SU-DHL-6 (cell line): ENCODE measurements around the gene NR1D1.
A peak's percentile ranks its signal among the peaks of the same experiment; 100 is the strongest.

ENCODE experiments used
- H2AFZ ChIP-seq: fragments of 200-600 bp; sonication (generic); 2 replicates; pipeline ENCODE4 v1.6.1; 2014; ENCODE audit warnings: low read depth, mild to moderate bottlenecking, moderate library complexity, mixed read lengths, antibody characterized with exemption, low read length; ENCODE audit not compliant: severe bottlenecking
- H3F3A ChIP-seq: fragments of 200-600 bp; shearing (Covaris generic); 2 replicates; pipeline ENCODE4 v1.6.0; 2016; ENCODE audit warnings: antibody characterized with exemption, mild to moderate bottlenecking; ENCODE audit not compliant: insufficient read depth
- H3K27ac ChIP-seq: fragments of 200-600 bp; sonication (generic); 2 replicates; pipeline ENCODE4 v1.5.1; 2016; ENCODE audit warnings: low read depth, mild to moderate bottlenecking, low read length, moderate library complexity, mixed read lengths
- H3K27me3 ChIP-seq: fragments of 200-600 bp; sonication (generic), shearing (Covaris generic); 2 replicates; pipeline ENCODE4 v1.6.0; 2014; ENCODE audit warnings: mild to moderate bottlenecking, low read length
- H3K36me3 ChIP-seq: fragments of 200-600 bp; sonication (generic); 2 replicates; pipeline ENCODE4 v1.6.1; 2014; ENCODE audit warnings: mild to moderate bottlenecking, low read length, mixed read lengths
- H3K4me2 ChIP-seq: fragments of 300-600, 200-600 bp; shearing (Covaris generic), sonication (generic); 2 replicates; pipeline ENCODE4 v1.6.0; 2014; ENCODE audit warnings: low read length, low read depth, mild to moderate bottlenecking; ENCODE audit not compliant: poor library complexity, severe bottlenecking
- H3K4me3 ChIP-seq: fragments of 200-600 bp; sonication (generic); 2 replicates; pipeline ENCODE4 v1.5.1; 2014; ENCODE audit warnings: antibody characterized with exemption, low read length, mild to moderate bottlenecking, mixed read lengths; ENCODE audit not compliant: insufficient read depth, poor library complexity, severe bottlenecking
- H3K79me2 ChIP-seq: fragments of 200-600 bp; sonication (generic); 2 replicates; pipeline ENCODE4 v1.6.1; 2014; ENCODE audit warnings: mild to moderate bottlenecking, low read length, moderate library complexity; ENCODE audit not compliant: insufficient read depth
- H3K9ac ChIP-seq: fragments of 200-600 bp; sonication (generic); 2 replicates; pipeline ENCODE4 v1.7.0; 2014; ENCODE audit warnings: mild to moderate bottlenecking, low read length
- H3K9me2 ChIP-seq: fragments of 200-600 bp; sonication (generic); replicated peaks from 2 replicates; pipeline ENCODE4 v1.6.1; 2014; ENCODE audit warnings: low read length; ENCODE audit not compliant: insufficient read depth
- H3K9me3 ChIP-seq: fragments of 200-600 bp; sonication (generic); 2 replicates; pipeline ENCODE4 v1.6.1; 2014; ENCODE audit warnings: low read length, mixed read lengths; ENCODE audit not compliant: insufficient read depth
- H4K20me1 ChIP-seq: fragments of 200-600 bp; sonication (generic); 2 replicates; pipeline ENCODE4 v1.6.1; 2014; ENCODE audit warnings: low read depth, mild to moderate bottlenecking, antibody characterized with exemption, low read length, moderate library complexity, mixed read lengths
- EZH2phosphoT487 ChIP-seq: fragments of 200-600 bp; sonication (generic), shearing (Covaris generic); conservative IDR thresholded peaks from 2 replicates; pipeline ENCODE4 v1.6.1; 2018; ENCODE audit warnings: mild to moderate bottlenecking, antibody characterized with exemption, low read length, moderate library complexity, mixed read lengths
- TF ChIP-seq, protein P1 (sequence below): fragments of 200-600 bp; sonication (generic); IDR thresholded peaks from one replicate; pipeline ENCODE4 v1.5.1; 2017; ENCODE audit warnings: antibody characterized with exemption, mild to moderate bottlenecking, low read length, moderate library complexity; ENCODE audit not compliant: insufficient read depth, poor library complexity, severe bottlenecking

The NR1D1 gene

DNA sequence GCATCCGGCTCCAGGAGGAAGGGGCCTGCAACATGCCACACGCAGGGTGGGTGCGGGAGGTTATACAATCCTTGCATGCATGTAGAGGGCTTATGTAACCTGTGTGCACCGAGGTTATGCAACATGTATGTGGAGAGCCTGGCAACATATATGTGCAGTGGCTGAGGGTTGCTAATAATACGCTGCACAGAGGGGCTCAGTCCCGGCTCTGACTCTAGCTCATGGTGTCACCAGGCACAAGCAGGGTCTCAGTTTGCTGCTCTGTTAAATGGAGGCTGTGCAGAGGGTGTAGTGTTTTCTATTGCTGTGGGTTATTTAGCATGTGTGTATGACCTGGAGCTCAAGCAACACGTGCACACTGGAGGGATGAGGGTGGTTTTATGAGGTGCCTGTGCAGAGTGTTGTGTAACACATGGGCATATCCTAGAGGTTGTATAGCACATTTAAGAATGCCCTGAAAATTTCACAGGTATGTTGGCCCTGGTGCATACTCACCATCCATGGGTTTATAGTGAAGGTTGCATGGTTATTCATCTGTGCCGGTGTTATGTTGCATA is 24.4 kb downstream of the NR1D1 start:
- H3K79me2 ChIP-seq = no peaks in the 10 kb centered on the region
- no peaks in the 10 kb centered on the region for H4K20me1 ChIP-seq
- H3K9ac ChIP-seq = no peak overlapping the region
- no peaks in the 10 kb centered on the region for H3K27me3 ChIP-seq
- TF ChIP-seq, protein P1, sequence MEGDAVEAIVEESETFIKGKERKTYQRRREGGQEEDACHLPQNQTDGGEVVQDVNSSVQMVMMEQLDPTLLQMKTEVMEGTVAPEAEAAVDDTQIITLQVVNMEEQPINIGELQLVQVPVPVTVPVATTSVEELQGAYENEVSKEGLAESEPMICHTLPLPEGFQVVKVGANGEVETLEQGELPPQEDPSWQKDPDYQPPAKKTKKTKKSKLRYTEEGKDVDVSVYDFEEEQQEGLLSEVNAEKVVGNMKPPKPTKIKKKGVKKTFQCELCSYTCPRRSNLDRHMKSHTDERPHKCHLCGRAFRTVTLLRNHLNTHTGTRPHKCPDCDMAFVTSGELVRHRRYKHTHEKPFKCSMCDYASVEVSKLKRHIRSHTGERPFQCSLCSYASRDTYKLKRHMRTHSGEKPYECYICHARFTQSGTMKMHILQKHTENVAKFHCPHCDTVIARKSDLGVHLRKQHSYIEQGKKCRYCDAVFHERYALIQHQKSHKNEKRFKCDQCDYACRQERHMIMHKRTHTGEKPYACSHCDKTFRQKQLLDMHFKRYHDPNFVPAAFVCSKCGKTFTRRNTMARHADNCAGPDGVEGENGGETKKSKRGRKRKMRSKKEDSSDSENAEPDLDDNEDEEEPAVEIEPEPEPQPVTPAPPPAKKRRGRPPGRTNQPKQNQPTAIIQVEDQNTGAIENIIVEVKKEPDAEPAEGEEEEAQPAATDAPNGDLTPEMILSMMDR = no peak
- no peak for TF ChIP-seq EZH2phosphoT487
- no peaks in the 10 kb centered on the region for H3K9me3 ChIP-seq
- H3K4me3 ChIP-seq = no peak overlapping the region
- H3F3A ChIP-seq = no peaks in the 10 kb centered on the region
- no peaks in the 10 kb centered on the region for H3K36me3 ChIP-seq
- H2AFZ ChIP-seq = no peak overlapping the region
- no peak overlapping the region for H3K27ac ChIP-seq
- H3K4me2 ChIP-seq = no peak overlapping the region
- H3K9me2 ChIP-seq = no peaks in the 10 kb centered on the region

DNA sequence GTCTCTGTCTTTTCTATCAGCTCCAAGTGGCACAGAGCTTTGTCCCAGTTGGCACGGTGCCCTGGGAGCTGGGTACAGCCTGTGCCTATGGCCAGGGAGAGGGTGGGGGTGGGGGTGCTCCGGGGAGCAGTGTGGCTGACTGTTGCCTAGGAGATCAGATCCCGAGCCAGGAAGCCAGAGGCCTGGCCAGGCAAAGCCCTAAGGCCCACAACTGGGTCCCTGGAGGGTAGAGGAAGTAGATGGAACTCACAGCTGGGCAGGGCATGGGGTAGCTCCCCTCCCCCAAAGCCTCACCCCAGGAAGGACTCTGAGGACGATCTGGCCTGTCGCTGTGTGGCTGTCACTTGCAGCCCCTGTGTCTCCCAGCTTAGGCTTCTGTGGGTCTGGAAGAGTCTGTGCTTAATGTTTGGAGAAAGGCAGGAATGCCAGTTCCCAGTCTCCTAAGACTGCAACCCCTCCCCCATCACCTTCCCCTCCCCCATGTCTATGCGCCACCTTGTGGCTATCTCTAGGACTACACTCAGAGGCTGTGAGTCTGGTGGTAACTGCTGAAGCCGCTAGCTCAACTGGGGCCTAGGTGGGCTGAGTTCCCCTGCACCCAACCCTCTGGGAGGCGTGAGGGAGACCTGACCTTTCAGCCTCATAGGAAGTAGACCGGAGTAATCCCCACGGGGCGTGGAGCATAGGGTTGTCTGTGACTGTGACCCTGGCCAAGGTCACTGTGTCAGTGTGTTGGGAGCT is 25.0 kb downstream of the NR1D1 start:
- H3K4me2 ChIP-seq = no peak overlapping the region
- H3K36me3 ChIP-seq = no peaks in the 10 kb centered on the region
- H3K4me3 ChIP-seq = no peak overlapping the region
- H3K9ac ChIP-seq = no peak overlapping the region
- no peaks in the 10 kb centered on the region for H3K27me3 ChIP-seq
- no peaks in the 10 kb centered on the region for H3F3A ChIP-seq
- no peaks in the 10 kb centered on the region for H4K20me1 ChIP-seq
- no peaks in the 10 kb centered on the region for H3K9me3 ChIP-seq
- no peak for TF ChIP-seq EZH2phosphoT487
- TF ChIP-seq, protein P1 = peak; percentile 80
- H3K9me2 ChIP-seq = no peaks in the 10 kb centered on the region
- no peak overlapping the region for H3K27ac ChIP-seq
- no peaks in the 10 kb centered on the region for H3K79me2 ChIP-seq
- no peak overlapping the region for H2AFZ ChIP-seq

DNA sequence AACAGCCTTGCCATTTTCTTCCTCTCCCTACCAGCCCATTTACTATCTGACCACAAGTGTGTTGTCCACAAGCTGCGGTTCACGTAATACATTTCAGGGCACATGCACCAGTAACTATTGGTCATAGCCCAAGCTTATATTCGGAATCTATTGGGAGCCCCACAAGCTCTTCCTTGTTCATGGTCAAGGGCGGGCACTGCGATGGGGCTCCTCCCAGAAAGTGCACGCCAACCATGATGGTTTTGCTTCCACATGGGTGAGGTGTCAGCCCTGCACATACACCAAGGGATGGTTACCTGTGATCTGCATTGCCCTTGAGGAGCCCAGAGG is 25.6 kb downstream of the NR1D1 start:
- H3K27ac ChIP-seq = no peak overlapping the region
- H3K9me3 ChIP-seq = no peaks in the 10 kb centered on the region
- no peak overlapping the region for H3K9ac ChIP-seq
- H3K4me3 ChIP-seq = no peak overlapping the region
- no peak overlapping the region for H2AFZ ChIP-seq
- no peak overlapping the region for H3K4me2 ChIP-seq
- TF ChIP-seq EZH2phosphoT487 = no peak
- TF ChIP-seq, protein P1 = no peak
- H3K36me3 ChIP-seq = no peaks in the 10 kb centered on the region
- no peaks in the 10 kb centered on the region for H3K79me2 ChIP-seq
- H3K9me2 ChIP-seq = no peaks in the 10 kb centered on the region
- H3K27me3 ChIP-seq = no peaks in the 10 kb centered on the region
- H4K20me1 ChIP-seq = no peaks in the 10 kb centered on the region
- H3F3A ChIP-seq = no peaks in the 10 kb centered on the region
